Mucosa of descending colon (tissue), 3 donors: ENCODE measurements around the gene SHBG. TPM values are rescaled to one million over a fixed set of nuclear protein-coding genes. Genes with fewer than 3 reads are reported as not detected.
"Not testable (repeated sequence)": the region's sequence is repeated elsewhere in the genome, so short reads cannot be mapped to it uniquely, and the experiment has no call there.

ENCODE experiments used
- ATAC-seq: fragments of 200-7000 bp; cut with Tn5 transposase; one replicate; pipeline ENCODE4 v1.9.1; 2020; ENCODE audit warnings: mild to moderate bottlenecking, moderate library complexity
- DNase-seq, 3 donors: peaks; one replicate each; pipeline ENCODE4 v3.0.0-alpha.2; 2020
- H3K36me3 ChIP-seq: fragments of 200-600 bp; one replicate; pipeline ENCODE4 v1.8.0; 2021; ENCODE audit warnings: low read depth, mild to moderate bottlenecking
- H3K4me1 ChIP-seq: fragments of 200-600 bp; one replicate; pipeline ENCODE4 v1.8.0; 2021; ENCODE audit warnings: low read depth, mild to moderate bottlenecking
- H3K4me3 ChIP-seq: fragments of 200-600 bp; one replicate; pipeline ENCODE4 v1.8.0; 2021; ENCODE audit warnings: mild to moderate bottlenecking
- H3K9me3 ChIP-seq: fragments of 200-600 bp; one replicate; pipeline ENCODE4 v1.8.0; 2021; ENCODE audit warnings: mild to moderate bottlenecking
- intact Hi-C, 2 donors: fragments of 100-400 bp; cut with DNase I in 1 of 2; cut with micrococcal nuclease in 1 of 2; formaldehyde crosslinking; loops; one replicate each; pipeline versions ENCODE4 v1.11.0 to v1.11.1; 2022; cut with DNase I, micrococcal nuclease
- total RNA-seq, 3 donors: library from RNA; stranded (reverse); fragmentation: NEBNext Ultra II Directional in 2 of 3; extraction: Animal tissue kit (Norgen Biotek cat#: 25700) in 2 of 3; gene quantifications; one replicate each; pipeline versions ENCODE4 v1.2.1 to v1.2.4, GENCODE V29; 2021 to 2023
- TF ChIP-seq, protein P1 (sequence below): fragments of 200-600 bp; IDR thresholded peaks from one replicate; pipeline ENCODE4 v1.8.0; 2022; ENCODE audit warnings: antibody characterized with exemption, mild to moderate bottlenecking
- donor health status: DM: no; HTN: no; CAD: no; lungs with moderate emphysema.
- donor health status: DM: no; HTN: no; CAD: no.
- donor health status: DM: no; HTN: yes; CAD: no.

The SHBG gene
- total RNA-seq, 3 donors from 2014 or later: 0.25 to 0.89 TPM; not detected in 1

DNA sequence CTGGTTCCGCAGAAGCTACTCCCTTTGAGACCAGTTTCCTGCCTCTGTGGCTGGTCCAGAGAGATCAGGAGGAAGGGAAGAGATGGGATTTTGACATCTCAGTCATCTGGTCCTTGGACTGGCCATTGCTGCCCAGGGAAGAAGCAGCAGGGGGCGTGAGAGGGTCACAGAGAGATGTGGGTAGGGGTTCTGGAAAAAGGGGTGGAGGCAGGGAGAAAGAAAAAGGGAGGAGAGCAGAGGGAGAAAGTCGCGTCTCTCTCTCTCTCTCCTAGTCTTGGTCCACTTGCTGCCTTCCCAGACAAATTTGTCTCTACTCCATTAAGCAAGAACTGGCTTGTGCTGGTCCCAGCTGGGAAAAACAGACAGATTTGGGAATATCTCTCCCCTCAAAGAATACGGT, 4.4 kb downstream of the SHBG start:
- H3K4me1 ChIP-seq: peaks cover 3% of the 10 kb centered on the region
- peak in 2 of 3 donors; percentile 51 to 61 for DNase-seq
- intact Hi-C loops: loop anchor here in 1 of 2 donors (10.0 kb wide), 1 partner anchor 50 kb away; the partner anchor contains the start of genes TP53 and WRAP53
- H3K36me3 ChIP-seq: no peaks in the 10 kb centered on the region
- no peaks in the 10 kb centered on the region for H3K9me3 ChIP-seq
- no peak for ATAC-seq
- TF ChIP-seq, protein P1, sequence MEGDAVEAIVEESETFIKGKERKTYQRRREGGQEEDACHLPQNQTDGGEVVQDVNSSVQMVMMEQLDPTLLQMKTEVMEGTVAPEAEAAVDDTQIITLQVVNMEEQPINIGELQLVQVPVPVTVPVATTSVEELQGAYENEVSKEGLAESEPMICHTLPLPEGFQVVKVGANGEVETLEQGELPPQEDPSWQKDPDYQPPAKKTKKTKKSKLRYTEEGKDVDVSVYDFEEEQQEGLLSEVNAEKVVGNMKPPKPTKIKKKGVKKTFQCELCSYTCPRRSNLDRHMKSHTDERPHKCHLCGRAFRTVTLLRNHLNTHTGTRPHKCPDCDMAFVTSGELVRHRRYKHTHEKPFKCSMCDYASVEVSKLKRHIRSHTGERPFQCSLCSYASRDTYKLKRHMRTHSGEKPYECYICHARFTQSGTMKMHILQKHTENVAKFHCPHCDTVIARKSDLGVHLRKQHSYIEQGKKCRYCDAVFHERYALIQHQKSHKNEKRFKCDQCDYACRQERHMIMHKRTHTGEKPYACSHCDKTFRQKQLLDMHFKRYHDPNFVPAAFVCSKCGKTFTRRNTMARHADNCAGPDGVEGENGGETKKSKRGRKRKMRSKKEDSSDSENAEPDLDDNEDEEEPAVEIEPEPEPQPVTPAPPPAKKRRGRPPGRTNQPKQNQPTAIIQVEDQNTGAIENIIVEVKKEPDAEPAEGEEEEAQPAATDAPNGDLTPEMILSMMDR: no peak
- no peak overlapping the region for H3K4me3 ChIP-seq

DNA sequence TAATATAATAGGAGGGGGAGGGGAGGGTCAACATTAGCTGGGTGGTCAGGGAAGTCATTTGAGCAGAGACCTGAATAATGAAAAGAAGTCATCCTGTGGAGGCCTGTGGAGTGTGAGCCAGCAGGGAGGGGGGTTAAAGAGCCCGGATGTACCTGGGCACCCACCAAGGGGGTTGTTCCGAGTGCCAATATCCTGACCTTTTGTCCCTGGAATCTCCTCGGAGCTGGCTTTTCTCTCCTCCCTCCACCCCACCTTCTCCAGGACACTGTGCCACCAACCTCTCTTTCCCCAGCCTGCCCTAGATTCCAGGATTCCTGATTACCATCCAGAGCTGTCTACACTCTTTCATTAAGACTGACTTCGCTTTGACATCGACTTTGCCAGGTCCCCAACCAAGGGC, 6.2 kb downstream of the SHBG start:
- ATAC-seq (no peak), DNase-seq (no peak)
- Histone ChIP-seq H3K9me3 (no peaks in the 10 kb centered on the region), H3K4me3 (no peak overlapping the region), H3K4me1 (no peaks in the 10 kb centered on the region), H3K36me3 (no peaks in the 10 kb centered on the region)
- intact Hi-C loops: loop anchor here in 1 of 2 donors (10.0 kb wide), 1 partner anchor 49 kb away; the partner anchor contains the start of genes TP53 and WRAP53
- TF ChIP-seq, protein P1: no peak

DNA sequence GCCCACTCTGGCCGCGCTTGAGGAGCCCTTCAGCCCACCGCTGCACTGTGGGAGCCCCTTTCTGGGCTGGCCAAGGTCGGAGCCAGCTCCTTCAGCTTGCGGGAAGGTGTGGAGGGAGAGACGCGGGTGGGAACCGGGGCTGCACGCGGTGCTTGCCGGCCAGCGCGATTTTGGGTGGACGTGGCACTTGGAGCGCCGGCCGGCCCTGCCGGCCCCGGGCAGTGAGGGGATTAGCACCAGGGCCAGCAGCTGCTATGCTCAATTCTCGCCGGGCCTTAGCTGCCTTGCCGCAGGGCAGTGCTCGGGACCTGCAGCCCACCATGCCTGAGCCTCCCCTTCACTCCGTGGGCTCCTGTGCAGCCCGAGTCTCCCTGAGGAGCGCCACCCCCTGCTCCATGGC, 10.8 kb downstream of the SHBG start:
- H3K4me3 ChIP-seq: no peak overlapping the region
- TF ChIP-seq, protein P1: no peak
- H3K9me3 ChIP-seq: no peaks in the 10 kb centered on the region
- DNase-seq (no peak), ATAC-seq (no peak)
- intact Hi-C loops: no loop called here
- no peaks in the 10 kb centered on the region for H3K36me3 ChIP-seq
- no peaks in the 10 kb centered on the region for H3K4me1 ChIP-seq

DNA sequence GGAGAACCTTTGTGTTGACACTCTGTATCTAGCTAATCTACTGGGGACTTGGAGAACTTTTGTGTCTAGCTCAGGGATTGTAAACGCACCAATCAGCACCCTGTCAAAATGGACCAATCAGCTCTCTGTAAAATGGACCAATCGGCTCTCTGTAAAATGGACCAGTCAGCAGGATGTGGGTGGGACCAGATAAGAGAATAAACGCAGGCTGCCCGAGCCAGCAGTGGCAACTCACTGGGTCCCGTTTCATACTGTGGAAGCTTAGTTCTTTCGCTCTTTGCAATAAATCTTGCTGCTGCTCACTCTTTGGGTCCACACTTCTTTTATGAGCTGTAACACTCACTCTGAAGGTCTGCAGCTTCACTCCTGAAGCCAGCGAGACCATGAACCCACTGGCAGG, 11.7 kb downstream of the SHBG start:
- H3K4me3 ChIP-seq, ATAC-seq, H3K4me1 ChIP-seq, H3K36me3 ChIP-seq, DNase-seq, H3K9me3 ChIP-seq, intact Hi-C loops: not testable (repeated sequence)

DNA sequence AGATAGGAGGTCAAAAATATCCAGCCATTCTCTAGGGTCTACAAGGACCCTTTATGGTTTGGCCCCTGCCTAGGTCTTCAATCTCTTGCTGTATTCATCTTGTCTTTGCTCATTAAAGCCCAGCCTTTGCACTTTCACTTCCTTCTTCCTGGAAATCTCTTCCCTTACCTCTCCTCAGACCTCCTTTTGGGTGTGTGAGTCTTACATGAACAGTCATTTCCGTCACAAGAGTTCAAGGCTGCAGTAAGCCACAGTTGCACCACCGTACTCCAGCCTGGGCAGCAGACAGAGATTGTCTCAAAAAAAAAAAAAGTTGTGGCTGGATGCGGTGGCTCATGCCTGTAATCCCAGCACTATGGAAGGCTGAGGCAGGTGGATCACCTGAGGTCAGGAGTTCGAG, 14.8 kb downstream of the SHBG start:
- TF ChIP-seq, protein P1: no peak
- intact Hi-C loops: no loop called here
- Histone ChIP-seq H3K9me3 (no peaks in the 10 kb centered on the region), H3K36me3 (no peaks in the 10 kb centered on the region), H3K4me1 (no peaks in the 10 kb centered on the region), H3K4me3 (no peak overlapping the region)
- DNase-seq (no peak), ATAC-seq (peak; percentile 55)

DNA sequence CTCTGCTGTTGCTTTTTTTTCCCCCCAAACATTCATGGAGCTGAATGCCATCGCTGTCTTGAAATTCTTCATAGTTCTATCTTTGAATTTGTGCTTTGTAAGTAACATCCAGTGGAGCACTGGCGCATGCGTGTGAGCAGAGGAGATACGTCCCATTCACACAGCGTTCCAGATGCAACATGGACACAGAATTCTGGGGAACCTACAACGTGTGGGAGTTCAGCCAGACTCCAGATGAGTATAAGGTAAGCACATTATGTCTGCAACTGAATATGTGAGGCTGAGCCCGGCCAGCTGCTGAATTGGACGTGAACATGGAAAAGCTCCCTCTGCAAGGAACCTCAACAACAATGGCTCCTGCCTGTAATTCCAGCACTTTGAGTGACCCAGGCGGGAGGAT, 16.5 kb downstream of the SHBG start:
- Histone ChIP-seq H3K4me1 (peaks cover 9% of the 10 kb centered on the region), H3K36me3 (no peaks in the 10 kb centered on the region), H3K4me3 (no peak overlapping the region), H3K9me3 (no peaks in the 10 kb centered on the region)
- intact Hi-C loops: no loop called here
- DNase-seq (no peak), ATAC-seq (no peak)
- TF ChIP-seq, protein P1: no peak
